ENCODE results near the gene TSEN2. TPM values are rescaled to one million over a fixed set of nuclear protein-coding genes. Genes with fewer than 3 reads are reported as not detected.
"Not testable (repeated sequence)": the region's sequence is repeated elsewhere in the genome, so short reads cannot be mapped to it uniquely, and the experiment has no call there.

TSEN2 gene
- polyA plus RNA-seq (2012; ENCODE audit: insufficient read depth, insufficient read length) = 27.5 TPM

GRCh38 chr3:12484198-12484982 lies at the start of gene TSEN2:
TSS of gene TSEN2 (plus strand) at chr3:12484480. CDS start at chr3:12489801, 5,321 bp downstream.
- peak; percentile 95 for DNase-seq (ENCODE audit: low read depth, low spot score)
- peak within 1 kb of the TSS; percentile 65 for H3K4me3 ChIP-seq (ENCODE audit: low read length)

GRCh38 chr3:12436514-12437220 lies 47.6 kb upstream of the TSEN2 start:
- H3K4me3 ChIP-seq (ENCODE audit: low read length) = no peak overlapping the region
- DNase-seq (ENCODE audit: low read depth, low spot score) = no peak

- no peak for DNase-seq (ENCODE audit: low read depth, low spot score)
- no peak overlapping the region for H3K4me3 ChIP-seq (ENCODE audit: low read length)
These were observed 47.1 kb upstream of the TSEN2 start for GRCh38 chr3:12437221-12437605.

- DNase-seq (ENCODE audit: low read depth, low spot score) = no peak
- no peak overlapping the region for H3K4me3 ChIP-seq (ENCODE audit: low read length)
These were observed 46.4 kb upstream of the TSEN2 start for GRCh38 chr3:12437861-12438260.

GRCh38 chr3:12438318-12438717 lies 46.0 kb upstream of the TSEN2 start:
- H3K4me3 ChIP-seq (ENCODE audit: low read length) = no peak overlapping the region
- DNase-seq (ENCODE audit: low read depth, low spot score) = no peak

GRCh38 chr3:12439161-12439940 lies 44.9 kb upstream of the TSEN2 start:
- no peak for DNase-seq (ENCODE audit: low read depth, low spot score)
- H3K4me3 ChIP-seq (ENCODE audit: low read length) = no peak overlapping the region

- DNase-seq (ENCODE audit: low read depth, low spot score) = no peak
- H3K4me3 ChIP-seq (ENCODE audit: low read length) = no peak overlapping the region
These were observed 43.2 kb upstream of the TSEN2 start for GRCh38 chr3:12440927-12441714.

GRCh38 chr3:12442654-12443501 lies 41.4 kb upstream of the TSEN2 start:
- no peak for DNase-seq (ENCODE audit: low read depth, low spot score)

GRCh38 chr3:12443781-12444522 lies 40.3 kb upstream of the TSEN2 start:
- DNase-seq (ENCODE audit: low read depth, low spot score) = no peak
- H3K4me3 ChIP-seq (ENCODE audit: low read length) = no peak overlapping the region

More at GRCh38 chr3:12442654-12443501, 41.4 kb upstream of the TSEN2 start:
- H3K4me3 ChIP-seq (ENCODE audit: low read length) = no peak overlapping the region

GRCh38 chr3:12444582-12445471 lies 39.5 kb upstream of the TSEN2 start:
- no peak overlapping the region for H3K4me3 ChIP-seq (ENCODE audit: low read length)
- DNase-seq (ENCODE audit: low read depth, low spot score) = no peak

- DNase-seq (ENCODE audit: low read depth, low spot score) = no peak
- no peak overlapping the region for H3K4me3 ChIP-seq (ENCODE audit: low read length)
These were observed 38.6 kb upstream of the TSEN2 start for GRCh38 chr3:12445523-12446240.

GRCh38 chr3:12446298-12446697 lies 38.0 kb upstream of the TSEN2 start:
- DNase-seq (ENCODE audit: low read depth, low spot score) = no peak
- H3K4me3 ChIP-seq (ENCODE audit: low read length) = no peak overlapping the region

GRCh38 chr3:12447075-12447474 lies 37.2 kb upstream of the TSEN2 start:
- no peak for DNase-seq (ENCODE audit: low read depth, low spot score)
- no peak overlapping the region for H3K4me3 ChIP-seq (ENCODE audit: low read length)

GRCh38 chr3:12448404-12449202 lies 35.7 kb upstream of the TSEN2 start:
- H3K4me3 ChIP-seq (ENCODE audit: low read length); DNase-seq (ENCODE audit: low read depth, low spot score): not testable (repeated sequence)
